Esophagus muscularis mucosa (tissue), 4 donors: Measurements from ENCODE around the gene ARID4B.

ENCODE experiments used
- CTCF ChIP-seq, 3 experiments: fragments of 200-600 bp in 2 of 3; fragments of 450-650 bp in 1 of 3; sonication (generic) in 2 of 3; IDR thresholded peaks; one replicate each; pipeline ENCODE4 v1.5.1; 2017 to 2019; ENCODE audit warnings: antibody characterized with exemption in 3 of 3, mild to moderate bottlenecking in 2 of 3, moderate library complexity in 1 of 3
- EP300 ChIP-seq: sonication (generic); formaldehyde crosslinking; IDR thresholded peaks from one replicate; pipeline ENCODE4 v1.6.1; 2017; ENCODE audit warnings: antibody characterized with exemption
- POLR2A ChIP-seq: fragments of 450-650 bp; IDR thresholded peaks from one replicate; pipeline ENCODE4 v1.6.1; 2017; ENCODE audit warnings: antibody characterized with exemption, moderate library complexity, mild to moderate bottlenecking, low read depth

- TF ChIP-seq POLR2A = no peak
- TF ChIP-seq CTCF (IDR thresholded peaks at IDR 0.05) = peak; percentile 84 to 88 (median 88)
- TF ChIP-seq EP300 = no peak
Measured at GRCh38 chr1:235253219-235253962, 74.6 kb downstream of the ARID4B start.
